GM23248 (cell line): ENCODE data around the gene GCHFR. TPM values are rescaled to one million over a fixed set of nuclear protein-coding genes. Genes with fewer than 3 reads are reported as not detected.

Experiments
- DNase-seq: peaks from one replicate; pipeline ENCODE4 v3.0.0-alpha.2; 2015
- H2AFZ ChIP-seq: fragments of 200-600 bp; sonication (generic); 2 replicates; pipeline ENCODE4 v1.6.1; 2016; ENCODE audit warnings: antibody characterized with exemption
- H3F3A ChIP-seq: fragments of 200-600 bp; sonication (generic); 2 replicates; pipeline ENCODE4 v1.6.1; 2016; ENCODE audit warnings: mild to moderate bottlenecking, antibody characterized with exemption, mixed run types; ENCODE audit not compliant: insufficient read depth
- H3K27ac ChIP-seq: fragments of 200-600 bp; sonication (generic); 2 replicates; pipeline ENCODE4 v1.5.1; 2016; ENCODE audit warnings: mild to moderate bottlenecking
- H3K27me3 ChIP-seq: fragments of 200-600 bp; sonication (generic); replicated peaks from 2 replicates; pipeline ENCODE4 v1.6.1; 2016; ENCODE audit warnings: mild to moderate bottlenecking; ENCODE audit not compliant: insufficient read depth
- H3K36me3 ChIP-seq: fragments of 200-600 bp; sonication (generic); 2 replicates; pipeline ENCODE4 v1.6.1; 2016; ENCODE audit warnings: low read depth, mild to moderate bottlenecking
- H3K4me1 ChIP-seq: fragments of 200-600 bp; sonication (generic); 2 replicates; pipeline ENCODE4 v1.6.1; 2016; ENCODE audit warnings: mild to moderate bottlenecking; ENCODE audit not compliant: insufficient read depth
- H3K4me2 ChIP-seq: fragments of 200-600 bp; sonication (generic); one replicate; pipeline ENCODE4 v1.6.1; 2016; ENCODE audit warnings: mild to moderate bottlenecking; ENCODE audit not compliant: unreplicated experiment
- H3K4me3 ChIP-seq: fragments of 200-600 bp; sonication (generic); 2 replicates; pipeline ENCODE4 v1.5.1; 2016; ENCODE audit warnings: mild to moderate bottlenecking
- H3K79me2 ChIP-seq: fragments of 200-600 bp; sonication (generic); 2 replicates; pipeline ENCODE4 v1.6.1; 2016; ENCODE audit warnings: mild to moderate bottlenecking; ENCODE audit not compliant: insufficient read depth
- H3K9ac ChIP-seq: fragments of 200-600 bp; sonication (generic); 2 replicates; pipeline ENCODE4 v1.6.1; 2016; ENCODE audit warnings: mild to moderate bottlenecking
- H3K9me2 ChIP-seq: fragments of 200-600 bp; sonication (generic); 2 replicates; pipeline ENCODE4 v1.6.1; 2016; ENCODE audit warnings: mixed run types, mild to moderate bottlenecking, moderate library complexity; ENCODE audit not compliant: insufficient read depth
- H3K9me3 ChIP-seq: fragments of 200-600 bp; sonication (generic); one replicate; pipeline ENCODE4 v1.6.1; 2017; ENCODE audit warnings: low read depth
- H4K20me1 ChIP-seq: fragments of 200-600 bp; sonication (generic); 2 replicates; pipeline ENCODE4 v1.6.0; 2016; ENCODE audit not compliant: insufficient read depth
- EZH2 ChIP-seq: fragments of 200-600 bp; sonication (generic); IDR thresholded peaks from 2 replicates; pipeline ENCODE4 v1.6.1; 2018; ENCODE audit warnings: antibody characterized with exemption, mild to moderate bottlenecking; ENCODE audit not compliant: insufficient read depth, poor library complexity, severe bottlenecking
- EZH2phosphoT487 ChIP-seq: fragments of 200-600 bp; sonication (generic); IDR thresholded peaks from 2 replicates; pipeline ENCODE4 v1.6.1; 2018; ENCODE audit warnings: antibody characterized with exemption, moderate library complexity, mild to moderate bottlenecking, low read depth; ENCODE audit not compliant: insufficient read depth
- WGBS, 2 experiments: methylation state at CpG; one replicate each; pipeline ENCODE4 v1.1.6; 2015 to 2017; ENCODE audit warnings: low lambda C conversion rate in 2 of 2, low coverage in 1 of 2; ENCODE audit errors: missing lambda C conversion rate in 2 of 2; 5-methylcytosine and 5-hydroxymethylcytosine counted together
- in situ Hi-C: fragments of 300-500 bp; cut with MboI; formaldehyde crosslinking; loops from 2 replicates; pipeline ENCODE4 v1.15.0; 2020
- polyA plus RNA-seq: library from polyadenylated mRNA; unstranded; fragments of >200 nt; fragmentation: Nextera tagmentation; extraction: Ambion mirVana; gene quantifications from 2 replicates; pipeline ENCODE4 v1.2.1, GENCODE V29; 2016
- total RNA-seq: library from RNA; depleted of rRNA; stranded (reverse); fragments of >200 nt; shearing (Covaris generic); gene quantifications from 2 replicates; pipeline ENCODE4 v1.2.3, GENCODE V29; 2014

Gene GCHFR
- total and polyA plus RNA-seq, 2 experiments from 2014 or later: 0.54 to 2.3 TPM

DNA sequence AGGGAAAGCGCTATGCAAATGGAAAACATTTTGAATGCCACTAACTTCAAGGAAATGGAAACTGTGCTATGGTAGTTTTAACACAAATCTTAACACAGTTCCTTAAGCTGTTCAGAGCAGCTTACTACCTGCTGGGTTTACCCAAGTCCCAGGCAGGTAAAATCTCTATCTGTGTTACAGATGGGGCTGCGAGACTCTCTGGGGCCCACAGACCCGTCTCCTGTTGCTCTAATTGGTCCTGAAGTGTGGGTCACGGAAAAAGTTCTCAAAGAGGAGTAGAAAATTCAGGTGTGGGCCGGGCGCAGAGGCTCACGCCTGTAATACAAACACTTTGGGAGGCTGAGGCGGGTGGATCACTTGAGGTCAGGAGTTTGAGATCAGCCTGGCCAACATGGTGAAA lies 26.1 kb downstream of the GCHFR start:
- peaks cover 2% of the 10 kb centered on the region; the same call in 1 of the 2 replicates for H3K36me3 ChIP-seq
- H3K27me3 ChIP-seq: no peaks in the 10 kb centered on the region
- in situ Hi-C loops: no loop called here
- peaks cover 32% of the 10 kb centered on the region for H3K4me1 ChIP-seq
- H3K4me2 ChIP-seq: no peak overlapping the region
- no peaks in the 10 kb centered on the region for H3K9me2 ChIP-seq
- TF ChIP-seq EZH2phosphoT487 (no peak), EZH2 (no peak)
- peaks cover 32% of the 10 kb centered on the region for H3F3A ChIP-seq
- WGBS, 2 experiments: 89 to 92% methylated on average over 8 of the region's 8 CpGs
- H3K4me3 ChIP-seq: no peak overlapping the region
- H3K9ac ChIP-seq: no peak overlapping the region
- DNase-seq: no peak
- H2AFZ ChIP-seq: no peak overlapping the region
- H3K79me2 ChIP-seq: peaks cover 51% of the 10 kb centered on the region
- H4K20me1 ChIP-seq: no peaks in the 10 kb centered on the region
- no peaks in the 10 kb centered on the region for H3K9me3 ChIP-seq
- no peak overlapping the region for H3K27ac ChIP-seq

DNA sequence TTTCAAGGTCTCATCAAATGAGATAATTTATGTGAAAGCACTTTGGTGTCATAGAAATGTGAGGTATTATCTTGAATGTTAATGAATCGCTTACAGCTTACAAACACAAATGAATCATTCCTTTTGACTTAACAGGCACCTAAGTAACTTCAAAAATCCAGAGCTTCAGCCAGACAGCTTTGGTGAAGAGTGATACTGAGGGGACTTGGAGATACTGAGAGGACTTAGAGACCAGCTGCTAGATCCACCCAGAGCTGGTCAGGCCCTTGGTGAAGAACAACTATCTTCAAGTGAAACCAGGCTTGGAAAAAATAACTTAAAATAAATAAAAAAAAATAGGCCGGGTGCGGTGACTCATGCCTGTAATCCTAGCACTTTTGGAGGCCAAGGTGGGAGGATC lies 26.9 kb downstream of the GCHFR start:
- H3K4me3 ChIP-seq: no peak overlapping the region
- no peak overlapping the region for H3K9ac ChIP-seq
- DNase-seq: peak; percentile 44
- TF ChIP-seq EZH2phosphoT487 (no peak), EZH2 (no peak)
- peak overlapping the region; percentile 47 for H3K27ac ChIP-seq
- H2AFZ ChIP-seq: no peak overlapping the region
- H3K9me2 ChIP-seq: no peaks in the 10 kb centered on the region
- WGBS, 2 experiments: 38 to 52% methylated on average over 3 of the region's 3 CpGs
- H3K36me3 ChIP-seq: peaks cover 2% of the 10 kb centered on the region; the same call in 1 of the 2 replicates
- H3K9me3 ChIP-seq: no peaks in the 10 kb centered on the region
- peaks cover 32% of the 10 kb centered on the region for H3K4me1 ChIP-seq
- peaks cover 51% of the 10 kb centered on the region for H3K79me2 ChIP-seq
- H4K20me1 ChIP-seq: no peaks in the 10 kb centered on the region
- H3F3A ChIP-seq: peaks cover 32% of the 10 kb centered on the region
- in situ Hi-C loops: no loop called here
- H3K4me2 ChIP-seq: no peak overlapping the region
- H3K27me3 ChIP-seq: no peaks in the 10 kb centered on the region

DNA sequence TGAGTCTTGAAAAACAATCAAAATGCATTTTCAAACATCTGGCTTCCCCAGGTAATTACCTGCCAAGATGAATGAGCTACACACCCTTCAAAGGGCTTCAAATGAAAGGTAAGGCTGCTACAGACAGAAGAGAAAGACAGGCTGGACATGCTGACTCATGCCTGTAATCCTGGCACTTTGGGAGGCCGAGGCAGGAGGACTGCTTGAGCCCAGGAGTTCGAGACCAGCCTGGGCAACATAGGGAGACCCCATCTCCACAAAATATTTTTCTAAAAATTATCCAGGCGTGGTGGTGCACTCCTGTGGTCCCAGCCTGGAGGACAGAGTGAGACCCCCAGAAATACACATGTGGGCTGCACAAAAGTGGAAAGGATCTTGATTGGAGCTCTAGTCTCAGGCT lies 28.5 kb downstream of the GCHFR start:
- Histone ChIP-seq H3K9me3 (no peaks in the 10 kb centered on the region), H3F3A (peaks cover 20% of the 10 kb centered on the region), H3K9me2 (no peaks in the 10 kb centered on the region), H3K27me3 (no peaks in the 10 kb centered on the region), H3K9ac (no peak overlapping the region), H3K4me1 (peaks cover 23% of the 10 kb centered on the region), H3K79me2 (peaks cover 60% of the 10 kb centered on the region), H3K4me3 (no peak overlapping the region), H4K20me1 (no peaks in the 10 kb centered on the region), H3K27ac (no peak overlapping the region), H3K36me3 (peaks cover 2% of the 10 kb centered on the region; the same call in 1 of the 2 replicates), H2AFZ (no peak overlapping the region), H3K4me2 (no peak overlapping the region)
- in situ Hi-C loops: no loop called here
- WGBS, 2 experiments: 88 to 99% methylated on average over 3 of the region's 3 CpGs
- no peak for TF ChIP-seq EZH2phosphoT487
- TF ChIP-seq EZH2: no peak
- DNase-seq: no peak

DNA sequence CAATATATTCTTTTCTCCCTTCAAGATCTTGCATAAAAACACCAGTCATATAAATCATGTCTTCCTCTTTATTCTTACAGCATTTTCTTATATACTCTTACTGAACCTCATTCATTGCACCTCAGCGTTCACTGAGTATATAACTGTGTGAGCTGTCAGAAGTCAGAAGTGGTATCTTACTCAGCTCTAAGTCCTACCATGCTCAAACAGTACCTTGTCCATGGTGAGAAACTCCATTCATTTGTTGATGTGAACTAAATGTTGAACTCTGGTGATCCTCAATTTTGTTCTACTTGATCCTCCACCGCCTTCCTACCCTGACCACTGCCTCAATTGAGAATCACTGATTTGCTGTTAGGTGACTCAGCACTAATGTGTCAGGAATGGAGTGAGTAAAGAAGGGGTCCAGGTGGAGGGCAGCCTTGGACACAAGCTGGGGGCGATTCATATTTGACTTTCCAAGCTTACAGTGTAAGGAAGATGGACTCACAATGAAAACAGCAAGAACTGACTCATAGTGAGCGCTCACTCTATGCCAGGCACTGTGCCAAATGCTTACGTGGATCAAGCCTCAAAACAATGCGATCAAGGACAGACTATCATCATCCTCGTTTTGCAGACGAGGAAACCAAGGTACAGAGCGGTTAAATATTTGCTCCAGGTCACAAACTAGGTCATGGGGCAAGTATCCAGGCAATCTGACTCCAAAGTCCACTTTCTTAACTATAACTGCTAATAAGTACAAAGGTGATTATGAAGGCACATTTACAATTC lies 29.5 kb downstream of the GCHFR start:
- peak overlapping the region; percentile 44 for H3K9ac ChIP-seq
- peak; percentile 93 for DNase-seq
- H3K9me3 ChIP-seq: no peaks in the 10 kb centered on the region
- H3K27ac ChIP-seq: peak overlapping the region; percentile 65
- no peaks in the 10 kb centered on the region for H3K27me3 ChIP-seq
- H3K4me1 ChIP-seq: peaks cover 17% of the 10 kb centered on the region
- peaks cover 69% of the 10 kb centered on the region for H3K79me2 ChIP-seq
- H3K9me2 ChIP-seq: no peaks in the 10 kb centered on the region
- in situ Hi-C loops: no loop called here
- no peak for TF ChIP-seq EZH2
- no peak for TF ChIP-seq EZH2phosphoT487
- WGBS, 2 experiments: 17 to 23% methylated on average over 9 of the region's 9 CpGs
- H3K4me2 ChIP-seq: peak overlapping the region; percentile 29
- no peaks in the 10 kb centered on the region for H4K20me1 ChIP-seq
- H3K36me3 ChIP-seq: peaks cover 2% of the 10 kb centered on the region; the same call in 1 of the 2 replicates
- H3K4me3 ChIP-seq: 0 out of 2 replicates have a peak overlapping the region, but pooled peaks have one; percentile 2
- H2AFZ ChIP-seq: 0 out of 2 replicates have a peak overlapping the region, but pooled peaks have one; percentile 11
- peaks cover 15% of the 10 kb centered on the region for H3F3A ChIP-seq
